HepG2 (cell line): ENCODE data around the gene RPUSD3. TPM values are rescaled to one million over a fixed set of nuclear protein-coding genes. Genes with fewer than 3 reads are reported as not detected.

ENCODE experiments used
- DBP ChIP-seq: sonication (generic); formaldehyde crosslinking; IDR thresholded peaks from 2 replicates; pipeline ENCODE4 v1.4.0; 2020; ENCODE audit warnings: missing genetic modification reagents; ENCODE audit errors: not compliant biosample characterization
- FOSL1 ChIP-seq: sonication (generic); formaldehyde crosslinking; IDR thresholded peaks from 2 replicates; pipeline ENCODE4 v1.9.0; 2021; ENCODE audit warnings: missing genetic modification reagents, borderline replicate concordance
- HOXA5 ChIP-seq: sonication (generic); formaldehyde crosslinking; IDR thresholded peaks from 2 replicates; pipeline ENCODE4 v1.4.0; 2020; ENCODE audit warnings: missing genetic modification reagents
- KDM4B ChIP-seq: sonication (generic); formaldehyde crosslinking; IDR thresholded peaks from 2 replicates; pipeline ENCODE4 v1.4.0; 2020; ENCODE audit warnings: missing genetic modification reagents
- PITX1 ChIP-seq: sonication (generic); formaldehyde crosslinking; IDR thresholded peaks from 2 replicates; pipeline ENCODE4 v1.5.1; 2020; ENCODE audit warnings: mild to moderate bottlenecking, missing genetic modification reagents
- TBP ChIP-seq: sonication (generic); formaldehyde crosslinking; IDR thresholded peaks from 2 replicates; pipeline ENCODE4 v1.5.0; 2020; ENCODE audit warnings: missing genetic modification reagents
- TCF7 ChIP-seq: sonication (generic); IDR thresholded peaks from 2 replicates; pipeline ENCODE4 v1.6.1; 2016; ENCODE audit warnings: antibody characterized with exemption, low read depth
- TP53 ChIP-seq: sonication (generic); formaldehyde crosslinking; conservative IDR thresholded peaks from 2 replicates; pipeline ENCODE4 v1.4.0; 2020; ENCODE audit warnings: missing genetic modification reagents
- ZBTB33 ChIP-seq: sonication (generic); formaldehyde crosslinking; IDR thresholded peaks from 2 replicates; pipeline ENCODE4 v1.4.0; 2020; ENCODE audit warnings: missing genetic modification reagents
- ZFP91 ChIP-seq: sonication (generic); formaldehyde crosslinking; IDR thresholded peaks from 2 replicates; pipeline ENCODE4 v1.9.0; 2022; ENCODE audit warnings: missing genetic modification reagents, mild to moderate bottlenecking, borderline replicate concordance
- ZFX ChIP-seq: sonication (generic); formaldehyde crosslinking; IDR thresholded peaks from 2 replicates; pipeline ENCODE4 v1.4.0; 2020; ENCODE audit warnings: mild to moderate bottlenecking, low read depth, missing genetic modification reagents, moderate library complexity
- ZMYM3 ChIP-seq: sonication (generic); formaldehyde crosslinking; IDR thresholded peaks from 2 replicates; pipeline ENCODE4 v1.5.1; 2020; ENCODE audit warnings: mild to moderate bottlenecking, missing genetic modification reagents
- ZNF136 ChIP-seq: sonication (generic); formaldehyde crosslinking; IDR thresholded peaks from 2 replicates; pipeline ENCODE4 v1.8.1; 2022; ENCODE audit warnings: low read depth, mild to moderate bottlenecking, moderate library complexity, missing genetic modification reagents
- ZNF280D ChIP-seq: sonication (generic); formaldehyde crosslinking; IDR thresholded peaks from 2 replicates; pipeline ENCODE4 v1.5.1; 2020; ENCODE audit warnings: mild to moderate bottlenecking, missing genetic modification reagents
- ZNF510 ChIP-seq: sonication (generic); formaldehyde crosslinking; IDR thresholded peaks from 2 replicates; pipeline ENCODE4 v1.4.0; 2020; ENCODE audit warnings: low read depth, mild to moderate bottlenecking, missing genetic modification reagents
- ZNF556 ChIP-seq: sonication (generic); formaldehyde crosslinking; IDR thresholded peaks from 2 replicates; pipeline ENCODE4 v1.4.0; 2020; ENCODE audit warnings: mild to moderate bottlenecking, missing genetic modification reagents, borderline replicate concordance
- ZNF800 ChIP-seq: sonication (generic); formaldehyde crosslinking; IDR thresholded peaks from 2 replicates; pipeline ENCODE4 v1.4.0; 2020; ENCODE audit warnings: missing genetic modification reagents
- ZSCAN31 ChIP-seq: sonication (generic); formaldehyde crosslinking; IDR thresholded peaks from 2 replicates; pipeline ENCODE4 v1.5.0; 2020; ENCODE audit warnings: low read depth, mild to moderate bottlenecking, missing genetic modification reagents
- polyA plus RNA-seq, 8 experiments: library from polyadenylated mRNA; depleted of rRNA in 3 of 8; stranded (reverse) in 7 of 8; unstranded in 1 of 8; fragments of >200 nt; fragmentation: Illumina TruSeq in 4 of 8; extraction: Trizol in 4 of 8; gene quantifications; 2 replicates each; pipeline versions ENCODE4 v1.2.1 to v1.2.3, GENCODE V29; 2011 to 2016; ENCODE audit warnings: low read depth in 4 of 8, missing spikeins in 1 of 8, mixed read lengths in 1 of 8; ENCODE audit not compliant: insufficient read depth in 1 of 8
- total RNA-seq, 5 experiments: library from RNA; depleted of rRNA; stranded (reverse); fragments of >200 nt; fragmentation: Illumina TruSeq; extraction: Trizol; gene quantifications; 2 replicates each; pipeline ENCODE4 v1.2.3, GENCODE V29; 2016; ENCODE audit warnings: low read depth in 1 of 5

Gene RPUSD3
- total and polyA plus RNA-seq, 2 of the 13 experiments (the other 11 are each of a cell fraction or from before 2014, with no cell fraction given): 32.1 to 48.7 TPM

GRCh38 chr3:9890249-9891071 lies 46.7 kb upstream of the RPUSD3 start, which contains the start of gene JAGN1 (continued):
- TF ChIP-seq TCF7 (no peak), ZMYM3 (CRISPR knock-in tag) (peak; percentile 56; the same call in 1 of the 2 replicates), HOXA5 (CRISPR knock-in tag) (peak; percentile 85), ZNF280D (CRISPR knock-in tag) (peak; percentile 55; the same call in 1 of the 2 replicates), ZFX (CRISPR knock-in tag) (peak; percentile 98), DBP (peak; percentile 20), KDM4B (peak; percentile 70; the same call in 1 of the 2 replicates), TBP (CRISPR knock-in tag) (no peak), PITX1 (peak; percentile 69; the same call in 1 of the 2 replicates), ZNF510 (CRISPR knock-in tag) (peak; percentile 58; the same call in 1 of the 2 replicates), ZFP91 (CRISPR knock-in tag) (peak; percentile 89; the same call in 1 of the 2 replicates), FOSL1 (CRISPR knock-in tag) (0 out of 2 replicates have a peak, but pooled peaks have one; percentile 41), ZNF800 (CRISPR knock-in tag) (peak; percentile 62; the same call in 1 of the 2 replicates), ZSCAN31 (CRISPR knock-in tag) (peak; percentile 85), TP53 (CRISPR knock-in tag) (peak; percentile 53; the same call in 1 of the 2 replicates), ZNF556 (CRISPR knock-in tag) (peak; percentile 73; the same call in 1 of the 2 replicates), ZBTB33 (CRISPR knock-in tag) (0 out of 2 replicates have a peak, but pooled peaks have one; percentile 10), ZNF136 (CRISPR knock-in tag) (no peak)
